Astrocyte of the spinal cord (primary cell): ENCODE data around the gene ANKRD10.
"Not testable (repeated sequence)": the region's sequence is repeated elsewhere in the genome, so short reads cannot be mapped to it uniquely, and the experiment has no call there.

ENCODE experiments used
- DNase-seq: peaks from one replicate; pipeline ENCODE4 v3.0.0; 2011; ENCODE audit warnings: low read depth, low spot score
- H3K4me3 ChIP-seq: 2 replicates; pipeline ENCODE4 v1.5.1; 2011; ENCODE audit warnings: low read depth, mild to moderate bottlenecking, low read length, moderate library complexity
- CTCF ChIP-seq: IDR thresholded peaks from 2 replicates; pipeline ENCODE4 v1.5.1; 2012; ENCODE audit warnings: low read depth, mild to moderate bottlenecking, low read length, inconsistent platforms
- in situ Hi-C: cut with HindIII; loops from 2 replicates; pipeline ENCODE4 v1.10.0; 2017; ENCODE audit warnings: low sequenced_read_pairs

ANKRD10 gene

GRCh38 chr13:110950356-110950755 lies 35.5 kb upstream of the ANKRD10 start:
- no peak for DNase-seq
- H3K4me3 ChIP-seq, result no peak overlapping the region
- in situ Hi-C loops, result no loop called here
- no peak for TF ChIP-seq CTCF

GRCh38 chr13:110949628-110950027 lies 34.8 kb upstream of the ANKRD10 start:
- in situ Hi-C loops, result no loop called here
- H3K4me3 ChIP-seq, result no peak overlapping the region
- TF ChIP-seq CTCF, result no peak
- DNase-seq, result no peak

- TF ChIP-seq CTCF, result no peak
- no peak for DNase-seq
- in situ Hi-C loops, result no loop called here
- no peak overlapping the region for H3K4me3 ChIP-seq
Measured at GRCh38 chr13:110949116-110949515, 34.2 kb upstream of the ANKRD10 start.

GRCh38 chr13:110947338-110947737 lies 32.5 kb upstream of the ANKRD10 start:
- H3K4me3 ChIP-seq, in situ Hi-C loops, DNase-seq: not testable (repeated sequence)

GRCh38 chr13:110945928-110946570 lies 31.2 kb upstream of the ANKRD10 start:
- H3K4me3 ChIP-seq, result no peak overlapping the region
- DNase-seq, result no peak
- no peak for TF ChIP-seq CTCF
- in situ Hi-C loops, result no loop called here

GRCh38 chr13:110944968-110945927 lies 30.4 kb upstream of the ANKRD10 start:
- no peak for TF ChIP-seq CTCF
- H3K4me3 ChIP-seq, result no peak overlapping the region
- in situ Hi-C loops, result no loop called here
- DNase-seq, result no peak
